Measurements from ENCODE around the gene ILKAP.
A peak's percentile ranks its signal among the peaks of the same experiment; 100 is the strongest.
"Not testable (repeated sequence)": the region's sequence is repeated elsewhere in the genome, so short reads cannot be mapped to it uniquely, and the experiment has no call there.

The ILKAP gene

DNA sequence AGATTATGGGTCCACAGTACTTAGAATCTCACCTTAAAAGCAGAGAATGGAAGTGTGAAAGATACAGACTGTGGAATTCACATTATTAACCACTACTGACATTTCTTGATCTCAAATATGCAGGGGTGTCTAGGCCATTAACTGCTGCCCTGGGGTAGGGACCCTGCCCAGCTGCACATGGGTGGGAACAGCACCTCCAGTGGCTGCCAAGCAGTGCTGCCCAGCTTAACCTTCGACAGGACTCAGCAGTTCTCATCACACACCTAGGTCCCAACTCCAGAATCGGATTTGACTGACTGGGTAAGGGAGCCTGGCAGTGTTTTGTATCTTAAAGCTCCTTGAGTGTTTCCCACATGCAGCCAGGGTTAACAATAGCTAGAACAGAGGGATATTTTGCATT, 29.8 kb downstream of the ILKAP start:
- WGBS (ENCODE audit: insufficient coverage): 100% methylated on average over 2 of the region's 2 CpGs
- ChIA-PET CTCF (interaction anchor here (1.0 to 1.3 kb wide), 2 partner anchors 14 to 20 kb away, joined by 3 read pairs; no protein-coding TSS in a partner anchor), POLR2A (no interaction called here)

DNA sequence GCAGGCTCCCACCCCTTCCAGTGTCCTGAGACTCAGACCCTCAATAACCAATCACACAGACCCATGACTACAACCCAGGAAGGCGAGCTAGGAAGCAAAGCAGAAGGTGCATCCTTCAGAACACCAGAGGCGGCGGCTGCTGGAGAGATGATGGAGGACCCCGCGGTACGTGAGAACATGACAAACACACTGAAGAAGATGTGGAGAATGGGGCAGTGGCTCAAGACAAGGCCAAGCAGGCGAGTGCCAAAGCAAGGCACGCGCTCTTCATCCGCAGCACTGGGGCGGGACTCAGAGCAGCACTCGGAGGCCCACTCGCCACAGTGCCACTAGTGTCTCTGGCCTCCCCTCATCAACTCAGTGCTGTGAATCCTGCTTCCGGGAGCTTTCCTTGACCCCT, 31.1 kb downstream of the ILKAP start:
- no peak for DNase-seq
- no peaks in the 10 kb centered on the region for H3K9me3 ChIP-seq (ENCODE audit: control extremely low read depth in 1 of 5, control insufficient read depth in 4 of 5, insufficient read depth in 2 of 5, low read depth in 1 of 5, low read length in 4 of 5)
- ChIA-PET CTCF (no interaction called here), POLR2A (no interaction called here)
- peaks cover 9 to 78% (median 49%) of the 10 kb centered on the region in 4 experiments for H3K36me3 ChIP-seq (ENCODE audit: control insufficient read depth in 4 of 4, insufficient read depth in 4 of 4, low read length in 3 of 4)
- H3K4me1 ChIP-seq (ENCODE audit: control extremely low read depth in 1 of 4, control insufficient read depth in 4 of 4, insufficient read depth in 4 of 4, low read length in 3 of 4): no peaks in the 10 kb centered on the region
- 94% methylated on average over 13 of the region's 14 CpGs for WGBS (ENCODE audit: insufficient coverage)
- no peak overlapping the region for H3K4me3 ChIP-seq (ENCODE audit: control insufficient read depth in 1 of 7, extremely low read depth in 1 of 7, insufficient read depth in 4 of 7, low read depth in 2 of 7, low read length in 6 of 7)
- no peak overlapping the region for H3K27ac ChIP-seq (ENCODE audit: insufficient read depth in 1 of 2, low read depth in 1 of 2, low read length in 2 of 2, poor library complexity in 1 of 2, severe bottlenecking in 2 of 2)
- H3K27me3 ChIP-seq (replicated peaks in 2 of 5; ENCODE audit: control insufficient read depth in 4 of 5, insufficient read depth in 5 of 5, low read length in 4 of 5): no peaks in the 10 kb centered on the region

More for the DNA sequence above, 29.8 kb downstream of the ILKAP start:
- no peak overlapping the region for H3K4me3 ChIP-seq (ENCODE audit: control insufficient read depth in 1 of 7, extremely low read depth in 1 of 7, insufficient read depth in 4 of 7, low read depth in 2 of 7, low read length in 6 of 7)
- peaks cover 9 to 81% (median 52%) of the 10 kb centered on the region in 4 experiments for H3K36me3 ChIP-seq (ENCODE audit: control insufficient read depth in 4 of 4, insufficient read depth in 4 of 4, low read length in 3 of 4)
- peak in 1 of 3 donors; percentile 26 for DNase-seq
- no peaks in the 10 kb centered on the region for H3K4me1 ChIP-seq (ENCODE audit: control extremely low read depth in 1 of 4, control insufficient read depth in 4 of 4, insufficient read depth in 4 of 4, low read length in 3 of 4)
- no peaks in the 10 kb centered on the region for H3K27me3 ChIP-seq (replicated peaks in 2 of 5; ENCODE audit: control insufficient read depth in 4 of 5, insufficient read depth in 5 of 5, low read length in 4 of 5)
- H3K9me3 ChIP-seq (ENCODE audit: control extremely low read depth in 1 of 5, control insufficient read depth in 4 of 5, insufficient read depth in 2 of 5, low read depth in 1 of 5, low read length in 4 of 5): no peaks in the 10 kb centered on the region
- H3K27ac ChIP-seq (ENCODE audit: insufficient read depth in 1 of 2, low read depth in 1 of 2, low read length in 2 of 2, poor library complexity in 1 of 2, severe bottlenecking in 2 of 2): no peak overlapping the region

DNA sequence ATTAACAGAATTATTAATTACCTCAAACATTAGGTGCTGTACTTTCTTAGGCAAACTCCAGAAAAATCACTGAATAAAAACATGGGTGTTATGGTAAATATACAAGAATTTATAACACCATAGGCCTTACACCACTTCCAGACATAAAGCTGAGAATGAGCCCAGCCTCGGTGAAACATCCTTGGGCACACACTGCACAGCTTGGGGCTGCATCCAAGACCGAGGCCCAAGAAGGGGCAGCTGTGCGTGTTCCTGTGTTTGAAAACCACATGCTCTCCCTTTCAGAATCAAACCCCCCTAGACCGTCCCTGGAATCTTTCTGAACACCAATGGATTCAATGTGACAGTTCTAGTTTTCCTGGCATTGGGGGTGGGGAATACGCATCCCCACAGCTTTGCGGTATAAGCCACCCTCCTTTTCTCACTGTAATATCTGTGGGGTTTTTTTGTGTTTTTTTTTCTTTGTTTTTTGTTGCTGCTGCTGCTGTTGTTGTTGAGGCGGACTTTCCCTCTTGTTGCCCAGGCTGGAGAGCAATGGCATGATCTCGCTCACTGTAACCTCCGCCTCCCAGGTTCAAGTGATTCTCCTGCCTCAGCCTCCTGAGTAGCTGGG, 31.8 kb downstream of the ILKAP start:
- ChIA-PET CTCF (interaction anchor here (0.7 kb wide), 1 partner anchor 19 kb away, joined by 3 read pairs; no protein-coding TSS in a partner anchor), POLR2A (no interaction called here)
- Histone ChIP-seq H3K4me1 (ENCODE audit: control extremely low read depth in 1 of 4, control insufficient read depth in 4 of 4, insufficient read depth in 4 of 4, low read length in 3 of 4) (no peaks in the 10 kb centered on the region), H3K27me3 (replicated peaks in 2 of 5; ENCODE audit: control insufficient read depth in 4 of 5, insufficient read depth in 5 of 5, low read length in 4 of 5) (no peaks in the 10 kb centered on the region), H3K36me3 (ENCODE audit: control insufficient read depth in 4 of 4, insufficient read depth in 4 of 4, low read length in 3 of 4) (peaks cover 9 to 72% (median 45%) of the 10 kb centered on the region in 4 experiments), H3K4me3 (ENCODE audit: control insufficient read depth in 1 of 7, extremely low read depth in 1 of 7, insufficient read depth in 4 of 7, low read depth in 2 of 7, low read length in 6 of 7) (no peak overlapping the region), H3K27ac (ENCODE audit: insufficient read depth in 1 of 2, low read depth in 1 of 2, low read length in 2 of 2, poor library complexity in 1 of 2, severe bottlenecking in 2 of 2) (no peak overlapping the region), H3K9me3 (ENCODE audit: control extremely low read depth in 1 of 5, control insufficient read depth in 4 of 5, insufficient read depth in 2 of 5, low read depth in 1 of 5, low read length in 4 of 5) (no peaks in the 10 kb centered on the region)
- WGBS (ENCODE audit: insufficient coverage): 100% methylated on average over 7 of the region's 9 CpGs
- DNase-seq: no peak

GRCh38 chr2:238171072-238171431, 32.4 kb downstream of the ILKAP start:
- H3K27ac ChIP-seq (ENCODE audit: insufficient read depth in 1 of 2, low read depth in 1 of 2, low read length in 2 of 2, poor library complexity in 1 of 2, severe bottlenecking in 2 of 2); H3K9me3 ChIP-seq (ENCODE audit: control extremely low read depth in 1 of 5, control insufficient read depth in 4 of 5, insufficient read depth in 2 of 5, low read depth in 1 of 5, low read length in 4 of 5); H3K4me3 ChIP-seq (ENCODE audit: control insufficient read depth in 1 of 7, extremely low read depth in 1 of 7, insufficient read depth in 4 of 7, low read depth in 2 of 7, low read length in 6 of 7); H3K27me3 ChIP-seq (replicated peaks in 2 of 5; ENCODE audit: control insufficient read depth in 4 of 5, insufficient read depth in 5 of 5, low read length in 4 of 5); H3K4me1 ChIP-seq (ENCODE audit: control extremely low read depth in 1 of 4, control insufficient read depth in 4 of 4, insufficient read depth in 4 of 4, low read length in 3 of 4); DNase-seq; POLR2A ChIA-PET: not testable (repeated sequence)
- H3K36me3 ChIP-seq (ENCODE audit: control insufficient read depth in 4 of 4, insufficient read depth in 4 of 4, low read length in 3 of 4): peaks cover 7 to 68% (median 42%) of the 10 kb centered on the region in 4 experiments
- no CpG with 5 or more reads among the region's 5 CpGs for WGBS (ENCODE audit: insufficient coverage)
- CTCF ChIA-PET: interaction anchor here (0.7 kb wide), 1 partner anchor 19 kb away, joined by 3 read pairs; no protein-coding TSS in a partner anchor

- H3K4me3 ChIP-seq (ENCODE audit: control insufficient read depth in 1 of 7, extremely low read depth in 1 of 7, insufficient read depth in 4 of 7, low read depth in 2 of 7, low read length in 6 of 7): no peak overlapping the region
- CTCF ChIA-PET: no interaction called here
- POLR2A ChIA-PET: no interaction called here
- no peaks in the 10 kb centered on the region for H3K4me1 ChIP-seq (ENCODE audit: control extremely low read depth in 1 of 4, control insufficient read depth in 4 of 4, insufficient read depth in 4 of 4, low read length in 3 of 4)
- H3K27ac ChIP-seq (ENCODE audit: insufficient read depth in 1 of 2, low read depth in 1 of 2, low read length in 2 of 2, poor library complexity in 1 of 2, severe bottlenecking in 2 of 2): no peak overlapping the region
- no peaks in the 10 kb centered on the region for H3K9me3 ChIP-seq (ENCODE audit: control extremely low read depth in 1 of 5, control insufficient read depth in 4 of 5, insufficient read depth in 2 of 5, low read depth in 1 of 5, low read length in 4 of 5)
- peaks cover 0 to 4% (median 0%) of the 10 kb centered on the region in 5 experiments for H3K27me3 ChIP-seq (replicated peaks in 2 of 5; ENCODE audit: control insufficient read depth in 4 of 5, insufficient read depth in 5 of 5, low read length in 4 of 5)
- peaks cover 7 to 65% (median 40%) of the 10 kb centered on the region in 4 experiments for H3K36me3 ChIP-seq (ENCODE audit: control insufficient read depth in 4 of 4, insufficient read depth in 4 of 4, low read length in 3 of 4)
- DNase-seq: no peak
- 95% methylated on average over 17 of the region's 21 CpGs for WGBS (ENCODE audit: insufficient coverage)
Observed at GRCh38 chr2:238170386-238171071, 33.0 kb downstream of the ILKAP start.

DNA sequence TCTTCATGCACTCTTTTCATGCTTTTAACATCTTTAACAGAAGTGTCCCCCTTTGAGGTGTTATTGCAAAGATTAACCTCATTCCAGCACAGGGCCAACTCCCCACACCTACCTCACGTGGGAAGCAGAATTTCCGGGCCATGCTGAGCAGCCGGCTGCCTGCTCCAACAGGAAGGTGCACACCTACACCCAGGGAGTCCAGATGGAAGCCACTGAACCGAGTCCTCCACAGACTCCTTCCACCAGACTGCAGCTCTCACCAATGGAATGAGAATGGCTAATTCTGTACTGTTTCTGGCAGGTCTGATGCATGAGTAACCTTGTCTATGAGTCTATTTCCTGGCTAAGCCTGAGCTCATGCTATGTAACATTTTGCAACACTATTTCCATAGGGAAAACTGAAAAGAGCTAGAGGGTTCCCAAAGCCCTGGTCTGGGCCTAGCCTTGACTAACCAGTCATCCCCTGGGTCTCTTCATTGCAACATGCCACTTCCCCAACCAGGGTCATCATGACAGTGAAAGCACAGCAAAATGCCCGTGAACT, 33.7 kb downstream of the ILKAP start:
- no peaks in the 10 kb centered on the region for H3K4me1 ChIP-seq (ENCODE audit: control extremely low read depth in 1 of 4, control insufficient read depth in 4 of 4, insufficient read depth in 4 of 4, low read length in 3 of 4)
- peaks cover 5 to 58% (median 37%) of the 10 kb centered on the region in 4 experiments for H3K36me3 ChIP-seq (ENCODE audit: control insufficient read depth in 4 of 4, insufficient read depth in 4 of 4, low read length in 3 of 4)
- H3K27ac ChIP-seq (ENCODE audit: insufficient read depth in 1 of 2, low read depth in 1 of 2, low read length in 2 of 2, poor library complexity in 1 of 2, severe bottlenecking in 2 of 2): no peak overlapping the region
- H3K4me3 ChIP-seq (ENCODE audit: control insufficient read depth in 1 of 7, extremely low read depth in 1 of 7, insufficient read depth in 4 of 7, low read depth in 2 of 7, low read length in 6 of 7): no peak overlapping the region
- DNase-seq: no peak
- CTCF ChIA-PET: no interaction called here
- no peaks in the 10 kb centered on the region for H3K9me3 ChIP-seq (ENCODE audit: control extremely low read depth in 1 of 5, control insufficient read depth in 4 of 5, insufficient read depth in 2 of 5, low read depth in 1 of 5, low read length in 4 of 5)
- peaks cover 0 to 11% (median 0%) of the 10 kb centered on the region in 5 experiments for H3K27me3 ChIP-seq (replicated peaks in 2 of 5; ENCODE audit: control insufficient read depth in 4 of 5, insufficient read depth in 5 of 5, low read length in 4 of 5)
- POLR2A ChIA-PET: no interaction called here
- WGBS (ENCODE audit: insufficient coverage): 97% methylated on average over 4 of the region's 5 CpGs
